ENCODE data around the gene ATXN3. TPM values are rescaled to one million over a fixed set of nuclear protein-coding genes. Genes with fewer than 3 reads are reported as not detected.
"Not testable (repeated sequence)": the region's sequence is repeated elsewhere in the genome, so short reads cannot be mapped to it uniquely, and the experiment has no call there.

ATXN3 gene
- total and polyA plus RNA-seq, 2 donors (not counting 1 experiment from before 2014, with no cell fraction given), result 34.1 to 63.3 TPM

GRCh38 chr14:92058006-92058917 lies 48.1 kb downstream of the ATXN3 start:
- H4K20me1 ChIP-seq (ENCODE audit: control insufficient read depth, extremely low read depth, insufficient read depth, low read length), result no peaks in the 10 kb centered on the region

GRCh38 chr14:92049781-92050180 lies 56.6 kb downstream of the ATXN3 start:
- Histone ChIP-seq H3K27me3 (ENCODE audit: control insufficient read depth, insufficient read depth, low read length) (no peaks in the 10 kb centered on the region), H3K79me2 (ENCODE audit: control insufficient read depth, insufficient read depth, low read length) (no peaks in the 10 kb centered on the region), H3K4me1 (ENCODE audit: control insufficient read depth, extremely low read depth, insufficient read depth, low read length) (no peaks in the 10 kb centered on the region), H3K4me3 (replicated peaks in 1 of 4; ENCODE audit: control extremely low read depth in 1 of 4, insufficient read depth in 1 of 4, low read depth in 3 of 4, low read length in 4 of 4) (no peak overlapping the region), H2AFZ (ENCODE audit: low read length) (no peak overlapping the region), H4K20me1 (ENCODE audit: control insufficient read depth, extremely low read depth, insufficient read depth, low read length) (no peaks in the 10 kb centered on the region), H3K4me2 (ENCODE audit: extremely low read depth, insufficient read depth, low read length) (no peak overlapping the region), H3K9me3 (ENCODE audit: control insufficient read depth, insufficient read depth, low read depth, low read length) (no peaks in the 10 kb centered on the region), H3K27ac (ENCODE audit: insufficient read depth, low read length) (no peak overlapping the region), H3K9ac (ENCODE audit: insufficient read depth, low read length) (no peak overlapping the region), H3K36me3 (ENCODE audit: control insufficient read depth, insufficient read depth, low read length) (no peaks in the 10 kb centered on the region)
- no peak for TF ChIP-seq EZH2 (IDR thresholded peaks at IDR 0.05; ENCODE audit: low read length, missing control alignments)
- TF ChIP-seq CTCF (conservative IDR thresholded peaks at IDR 0.05 in 1 of 2, IDR thresholded peaks at IDR 0.05 in 1 of 2; ENCODE audit: low read depth in 1 of 2, low read length in 2 of 2), result no peak
- DNase-seq (ENCODE audit: low read depth in 2 of 2), result no peak

More at GRCh38 chr14:92058006-92058917, 48.1 kb downstream of the ATXN3 start:
- H3K36me3 ChIP-seq (ENCODE audit: control insufficient read depth, insufficient read depth, low read length), result no peaks in the 10 kb centered on the region
- no peak overlapping the region for H3K27ac ChIP-seq (ENCODE audit: insufficient read depth, low read length)
- no peak for DNase-seq (ENCODE audit: low read depth in 2 of 2)
- H3K4me2 ChIP-seq (ENCODE audit: extremely low read depth, insufficient read depth, low read length), result no peak overlapping the region
- no peaks in the 10 kb centered on the region for H3K4me1 ChIP-seq (ENCODE audit: control insufficient read depth, extremely low read depth, insufficient read depth, low read length)
- no peaks in the 10 kb centered on the region for H3K79me2 ChIP-seq (ENCODE audit: control insufficient read depth, insufficient read depth, low read length)
- H3K9ac ChIP-seq (ENCODE audit: insufficient read depth, low read length), result no peak overlapping the region
- no peaks in the 10 kb centered on the region for H3K9me3 ChIP-seq (ENCODE audit: control insufficient read depth, insufficient read depth, low read depth, low read length)
- H3K4me3 ChIP-seq (replicated peaks in 1 of 4; ENCODE audit: control extremely low read depth in 1 of 4, insufficient read depth in 1 of 4, low read depth in 3 of 4, low read length in 4 of 4), result no peak overlapping the region
- TF ChIP-seq EZH2 (IDR thresholded peaks at IDR 0.05; ENCODE audit: low read length, missing control alignments), result no peak
- no peak for TF ChIP-seq CTCF (conservative IDR thresholded peaks at IDR 0.05 in 1 of 2, IDR thresholded peaks at IDR 0.05 in 1 of 2; ENCODE audit: low read depth in 1 of 2, low read length in 2 of 2)
- H3K27me3 ChIP-seq (ENCODE audit: control insufficient read depth, insufficient read depth, low read length), result no peaks in the 10 kb centered on the region
- H2AFZ ChIP-seq (ENCODE audit: low read length), result no peak overlapping the region

GRCh38 chr14:92049221-92049620 lies 57.2 kb downstream of the ATXN3 start:
- DNase-seq (ENCODE audit: low read depth in 2 of 2); H3K4me1 ChIP-seq (ENCODE audit: control insufficient read depth, extremely low read depth, insufficient read depth, low read length); H3K4me2 ChIP-seq (ENCODE audit: extremely low read depth, insufficient read depth, low read length); H2AFZ ChIP-seq (ENCODE audit: low read length); H3K79me2 ChIP-seq (ENCODE audit: control insufficient read depth, insufficient read depth, low read length); H3K27me3 ChIP-seq (ENCODE audit: control insufficient read depth, insufficient read depth, low read length); H3K9ac ChIP-seq (ENCODE audit: insufficient read depth, low read length); H3K4me3 ChIP-seq (replicated peaks in 1 of 4; ENCODE audit: control extremely low read depth in 1 of 4, insufficient read depth in 1 of 4, low read depth in 3 of 4, low read length in 4 of 4); H4K20me1 ChIP-seq (ENCODE audit: control insufficient read depth, extremely low read depth, insufficient read depth, low read length); H3K36me3 ChIP-seq (ENCODE audit: control insufficient read depth, insufficient read depth, low read length); H3K27ac ChIP-seq (ENCODE audit: insufficient read depth, low read length); H3K9me3 ChIP-seq (ENCODE audit: control insufficient read depth, insufficient read depth, low read depth, low read length): not testable (repeated sequence)

GRCh38 chr14:92045904-92046303 lies 60.5 kb downstream of the ATXN3 start:
- H2AFZ ChIP-seq (ENCODE audit: low read length); H4K20me1 ChIP-seq (ENCODE audit: control insufficient read depth, extremely low read depth, insufficient read depth, low read length); H3K4me2 ChIP-seq (ENCODE audit: extremely low read depth, insufficient read depth, low read length); H3K9me3 ChIP-seq (ENCODE audit: control insufficient read depth, insufficient read depth, low read depth, low read length); H3K27ac ChIP-seq (ENCODE audit: insufficient read depth, low read length); H3K36me3 ChIP-seq (ENCODE audit: control insufficient read depth, insufficient read depth, low read length); H3K9ac ChIP-seq (ENCODE audit: insufficient read depth, low read length); H3K79me2 ChIP-seq (ENCODE audit: control insufficient read depth, insufficient read depth, low read length); H3K27me3 ChIP-seq (ENCODE audit: control insufficient read depth, insufficient read depth, low read length); H3K4me3 ChIP-seq (replicated peaks in 1 of 4; ENCODE audit: control extremely low read depth in 1 of 4, insufficient read depth in 1 of 4, low read depth in 3 of 4, low read length in 4 of 4); H3K4me1 ChIP-seq (ENCODE audit: control insufficient read depth, extremely low read depth, insufficient read depth, low read length); DNase-seq (ENCODE audit: low read depth in 2 of 2): not testable (repeated sequence)

- DNase-seq (ENCODE audit: low read depth in 2 of 2); H3K9ac ChIP-seq (ENCODE audit: insufficient read depth, low read length); H4K20me1 ChIP-seq (ENCODE audit: control insufficient read depth, extremely low read depth, insufficient read depth, low read length); H3K4me1 ChIP-seq (ENCODE audit: control insufficient read depth, extremely low read depth, insufficient read depth, low read length); H3K27me3 ChIP-seq (ENCODE audit: control insufficient read depth, insufficient read depth, low read length); H2AFZ ChIP-seq (ENCODE audit: low read length); H3K27ac ChIP-seq (ENCODE audit: insufficient read depth, low read length); H3K9me3 ChIP-seq (ENCODE audit: control insufficient read depth, insufficient read depth, low read depth, low read length); H3K4me3 ChIP-seq (replicated peaks in 1 of 4; ENCODE audit: control extremely low read depth in 1 of 4, insufficient read depth in 1 of 4, low read depth in 3 of 4, low read length in 4 of 4); H3K4me2 ChIP-seq (ENCODE audit: extremely low read depth, insufficient read depth, low read length); H3K36me3 ChIP-seq (ENCODE audit: control insufficient read depth, insufficient read depth, low read length): not testable (repeated sequence)
- H3K79me2 ChIP-seq (ENCODE audit: control insufficient read depth, insufficient read depth, low read length), result peaks cover 29% of the 10 kb centered on the region
Observed at GRCh38 chr14:92041766-92042165, 64.6 kb downstream of the ATXN3 start.
